Measurements from ENCODE around the gene CDC42EP4.

DNA sequence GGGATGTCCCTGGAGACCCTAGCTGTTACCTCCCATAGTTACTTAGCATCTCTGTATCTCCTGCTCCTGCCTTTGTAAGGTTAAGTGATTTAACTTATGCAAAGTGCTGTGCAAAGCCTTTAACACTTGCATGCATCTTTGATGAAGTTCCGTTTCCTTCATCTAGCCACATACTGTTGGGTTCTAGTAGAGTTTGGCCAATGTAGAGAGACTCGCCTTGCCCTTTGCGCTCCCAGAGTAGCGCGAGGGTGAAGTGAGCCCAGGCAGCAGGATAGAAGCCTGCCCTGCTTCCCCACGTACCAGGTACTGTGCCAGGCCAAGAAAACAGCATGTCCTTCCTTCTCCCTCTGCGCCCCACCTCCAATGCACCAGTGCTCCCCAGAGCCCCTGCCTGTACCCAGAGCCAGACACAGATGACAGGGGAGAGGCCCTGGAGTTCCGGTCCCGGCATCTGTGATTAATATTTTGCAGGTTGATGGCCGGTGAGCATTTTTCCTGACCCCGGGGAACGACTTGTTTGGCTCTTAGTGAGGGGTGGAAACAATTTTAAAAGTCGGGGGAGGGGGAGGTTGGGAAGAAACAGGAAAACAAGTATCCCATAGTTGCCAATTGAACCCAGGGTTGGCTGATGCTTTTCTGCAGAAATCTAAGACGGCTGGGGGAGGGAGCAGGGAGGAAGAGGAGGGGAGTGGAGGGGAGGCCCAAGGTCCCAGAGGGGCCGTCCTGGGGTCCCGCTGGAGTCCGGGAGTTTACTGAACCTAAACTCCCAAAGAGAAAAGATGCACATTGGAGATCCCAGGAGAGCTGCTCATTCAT lies 13.1 kb upstream of the CDC42EP4 start:
- TF ChIP-seq, protein P1, sequence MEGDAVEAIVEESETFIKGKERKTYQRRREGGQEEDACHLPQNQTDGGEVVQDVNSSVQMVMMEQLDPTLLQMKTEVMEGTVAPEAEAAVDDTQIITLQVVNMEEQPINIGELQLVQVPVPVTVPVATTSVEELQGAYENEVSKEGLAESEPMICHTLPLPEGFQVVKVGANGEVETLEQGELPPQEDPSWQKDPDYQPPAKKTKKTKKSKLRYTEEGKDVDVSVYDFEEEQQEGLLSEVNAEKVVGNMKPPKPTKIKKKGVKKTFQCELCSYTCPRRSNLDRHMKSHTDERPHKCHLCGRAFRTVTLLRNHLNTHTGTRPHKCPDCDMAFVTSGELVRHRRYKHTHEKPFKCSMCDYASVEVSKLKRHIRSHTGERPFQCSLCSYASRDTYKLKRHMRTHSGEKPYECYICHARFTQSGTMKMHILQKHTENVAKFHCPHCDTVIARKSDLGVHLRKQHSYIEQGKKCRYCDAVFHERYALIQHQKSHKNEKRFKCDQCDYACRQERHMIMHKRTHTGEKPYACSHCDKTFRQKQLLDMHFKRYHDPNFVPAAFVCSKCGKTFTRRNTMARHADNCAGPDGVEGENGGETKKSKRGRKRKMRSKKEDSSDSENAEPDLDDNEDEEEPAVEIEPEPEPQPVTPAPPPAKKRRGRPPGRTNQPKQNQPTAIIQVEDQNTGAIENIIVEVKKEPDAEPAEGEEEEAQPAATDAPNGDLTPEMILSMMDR (IDR thresholded peaks at IDR 0.05), result no peak
- TF ChIP-seq POLR2A (IDR thresholded peaks at IDR 0.05) (no peak), POLR2AphosphoS5 (IDR thresholded peaks at IDR 0.05) (no peak), EP300 (IDR thresholded peaks at IDR 0.05) (no peak)

All from stomach (tissue), 4 donors.